Activated gamma-delta T cell (primary cell): ENCODE data around the gene NR6A1.

ENCODE experiments used
- DNase-seq: peaks from one replicate; lab custom pipeline; 2025; lab: John Stamatoyannopoulos, UW

The NR6A1 gene

GRCh38 chr9:124795881-124796431 is 24.8 kb upstream of the NR6A1 start:
- no peak for DNase-seq

- DNase-seq: no peak
These were observed 23.9 kb upstream of the NR6A1 start for GRCh38 chr9:124794902-124795491.

- DNase-seq: no peak
These were observed 22.0 kb upstream of the NR6A1 start for GRCh38 chr9:124793015-124793541.

GRCh38 chr9:124792257-124793014 is 21.3 kb upstream of the NR6A1 start:
- DNase-seq: no peak

- DNase-seq: no peak
These were observed 19.8 kb upstream of the NR6A1 start for GRCh38 chr9:124790801-124791505.

- DNase-seq: no peak
These were observed 19.2 kb upstream of the NR6A1 start for GRCh38 chr9:124790301-124790700.

- DNase-seq: no peak
These were observed 18.4 kb upstream of the NR6A1 start for GRCh38 chr9:124789531-124789930.

GRCh38 chr9:124788542-124789217 is 17.6 kb upstream of the NR6A1 start:
- DNase-seq: no peak

GRCh38 chr9:124786881-124787573 is 15.9 kb upstream of the NR6A1 start:
- DNase-seq: no peak

GRCh38 chr9:124784509-124784908 is 13.4 kb upstream of the NR6A1 start:
- no peak for DNase-seq

GRCh38 chr9:124783830-124784229 is 12.7 kb upstream of the NR6A1 start:
- no peak for DNase-seq

GRCh38 chr9:124782661-124783574 is 11.8 kb upstream of the NR6A1 start:
- no peak for DNase-seq

GRCh38 chr9:124781967-124782660 is 11.0 kb upstream of the NR6A1 start:
- DNase-seq: no peak

- DNase-seq: no peak
These were observed 9.6 kb upstream of the NR6A1 start for GRCh38 chr9:124780757-124781151.

GRCh38 chr9:124780060-124780756 is 9.1 kb upstream of the NR6A1 start:
- no peak for DNase-seq

- no peak for DNase-seq
These were observed 8.4 kb upstream of the NR6A1 start for GRCh38 chr9:124779368-124780059.

GRCh38 chr9:124778575-124779367 is 7.7 kb upstream of the NR6A1 start:
- DNase-seq: no peak
